ENCODE data around the gene DACT2.

Gene DACT2

GRCh38 chr6:168280899-168281245, 38.7 kb downstream of the DACT2 start:
- no peak overlapping the region for H3K4me3 ChIP-seq (ENCODE audit: low read depth, low read length)
- no peak for DNase-seq (ENCODE audit: low read depth, low spot score)
- TF ChIP-seq, protein P1, sequence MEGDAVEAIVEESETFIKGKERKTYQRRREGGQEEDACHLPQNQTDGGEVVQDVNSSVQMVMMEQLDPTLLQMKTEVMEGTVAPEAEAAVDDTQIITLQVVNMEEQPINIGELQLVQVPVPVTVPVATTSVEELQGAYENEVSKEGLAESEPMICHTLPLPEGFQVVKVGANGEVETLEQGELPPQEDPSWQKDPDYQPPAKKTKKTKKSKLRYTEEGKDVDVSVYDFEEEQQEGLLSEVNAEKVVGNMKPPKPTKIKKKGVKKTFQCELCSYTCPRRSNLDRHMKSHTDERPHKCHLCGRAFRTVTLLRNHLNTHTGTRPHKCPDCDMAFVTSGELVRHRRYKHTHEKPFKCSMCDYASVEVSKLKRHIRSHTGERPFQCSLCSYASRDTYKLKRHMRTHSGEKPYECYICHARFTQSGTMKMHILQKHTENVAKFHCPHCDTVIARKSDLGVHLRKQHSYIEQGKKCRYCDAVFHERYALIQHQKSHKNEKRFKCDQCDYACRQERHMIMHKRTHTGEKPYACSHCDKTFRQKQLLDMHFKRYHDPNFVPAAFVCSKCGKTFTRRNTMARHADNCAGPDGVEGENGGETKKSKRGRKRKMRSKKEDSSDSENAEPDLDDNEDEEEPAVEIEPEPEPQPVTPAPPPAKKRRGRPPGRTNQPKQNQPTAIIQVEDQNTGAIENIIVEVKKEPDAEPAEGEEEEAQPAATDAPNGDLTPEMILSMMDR (IDR thresholded peaks at IDR 0.05; ENCODE audit: low read depth, low read length): no peak
- in situ Hi-C loops (cut with HindIII; ENCODE audit: low sequenced_read_pairs): no loop called here

- in situ Hi-C loops (cut with HindIII; ENCODE audit: low sequenced_read_pairs): no loop called here
- H3K4me3 ChIP-seq (ENCODE audit: low read depth, low read length): no peak overlapping the region
- DNase-seq (ENCODE audit: low read depth, low spot score): no peak
- TF ChIP-seq, protein P1 (IDR thresholded peaks at IDR 0.05; ENCODE audit: low read depth, low read length): no peak
Observed at GRCh38 chr6:168280020-168280898, 39.3 kb downstream of the DACT2 start.

GRCh38 chr6:168279403-168279935, 40.1 kb downstream of the DACT2 start:
- no peak for DNase-seq (ENCODE audit: low read depth, low spot score)
- in situ Hi-C loops (cut with HindIII; ENCODE audit: low sequenced_read_pairs): no loop called here
- TF ChIP-seq, protein P1 (IDR thresholded peaks at IDR 0.05; ENCODE audit: low read depth, low read length): no peak
- no peak overlapping the region for H3K4me3 ChIP-seq (ENCODE audit: low read depth, low read length)

DNA sequence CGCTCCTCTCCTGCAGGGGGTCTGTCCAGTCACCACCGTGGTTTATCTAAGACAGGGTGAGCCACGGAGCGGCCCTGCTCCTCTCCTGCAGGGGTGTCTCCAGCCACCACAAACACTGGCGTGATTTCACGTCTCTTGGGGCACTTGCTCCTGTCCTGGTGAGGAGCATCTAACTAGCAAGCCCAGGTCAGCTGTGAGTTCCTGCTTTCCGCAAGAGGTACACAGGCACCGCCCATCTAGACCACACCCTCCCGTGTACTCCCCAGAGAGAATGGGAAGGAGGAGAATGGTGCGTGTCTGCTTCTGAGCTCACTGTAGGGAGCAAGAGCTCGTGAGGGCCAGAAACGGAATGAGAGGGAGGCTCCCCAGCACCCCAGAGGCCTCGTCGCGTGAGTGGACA, 40.7 kb downstream of the DACT2 start:
- TF ChIP-seq, protein P1 (IDR thresholded peaks at IDR 0.05; ENCODE audit: low read depth, low read length): no peak
- DNase-seq (ENCODE audit: low read depth, low spot score): no peak
- no peak overlapping the region for H3K4me3 ChIP-seq (ENCODE audit: low read depth, low read length)
- in situ Hi-C loops (cut with HindIII; ENCODE audit: low sequenced_read_pairs): no loop called here

DNA sequence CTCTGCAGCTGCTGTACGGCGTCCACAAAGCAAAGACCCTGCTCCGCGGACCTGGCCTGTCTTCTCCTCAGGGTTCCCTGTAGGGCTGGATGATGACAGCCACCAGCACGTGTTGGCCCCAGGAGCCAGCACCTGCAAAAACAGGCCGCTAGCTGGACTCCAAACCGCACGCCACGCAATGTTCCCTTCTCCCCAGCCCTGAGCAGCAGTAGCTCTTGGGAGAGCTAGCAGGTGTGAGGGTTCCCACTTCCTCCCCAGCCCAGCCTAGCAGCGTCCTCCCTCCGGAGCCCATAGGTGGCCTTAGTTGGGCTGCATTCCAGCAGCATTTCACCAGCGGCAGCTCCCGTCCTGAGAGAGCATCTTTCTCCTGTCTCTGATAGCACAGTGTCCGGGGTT, 42.3 kb downstream of the DACT2 start:
- no peak for DNase-seq (ENCODE audit: low read depth, low spot score)
- no peak overlapping the region for H3K4me3 ChIP-seq (ENCODE audit: low read depth, low read length)
- in situ Hi-C loops (cut with HindIII; ENCODE audit: low sequenced_read_pairs): no loop called here
- TF ChIP-seq, protein P1 (IDR thresholded peaks at IDR 0.05; ENCODE audit: low read depth, low read length): no peak

DNA sequence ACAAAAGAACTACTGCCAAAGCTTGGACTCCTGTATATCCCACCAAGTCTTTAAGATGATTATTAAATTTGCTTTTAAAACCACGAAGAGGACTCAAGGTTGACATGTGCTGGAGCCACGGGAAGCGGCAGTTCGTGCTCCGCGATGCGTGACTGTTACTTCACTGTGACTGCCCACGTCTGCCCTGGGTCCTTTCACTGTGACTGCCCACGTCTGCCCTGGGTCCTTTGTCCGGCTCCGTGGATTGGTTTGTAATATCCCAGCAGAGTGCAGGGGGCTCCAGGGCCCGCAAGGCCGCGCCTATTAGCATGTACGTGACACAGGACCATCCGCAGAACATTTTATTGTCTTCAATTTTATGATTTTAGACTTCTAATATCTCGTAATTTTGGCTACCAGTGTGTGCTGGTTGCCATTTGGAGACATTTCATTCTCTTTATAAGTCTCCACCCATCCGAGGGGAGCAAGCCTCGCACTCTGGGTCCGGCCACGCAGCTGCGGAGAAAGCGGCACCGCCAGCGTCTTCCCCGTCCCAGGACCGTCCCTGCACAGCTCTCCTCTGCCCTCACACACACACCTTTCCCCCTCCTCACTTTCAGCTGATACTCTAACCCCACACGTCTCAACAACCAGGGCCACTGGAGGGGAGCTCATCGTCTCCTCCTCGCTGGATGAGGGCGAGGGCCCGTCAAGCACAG, 42.9 kb downstream of the DACT2 start:
- H3K4me3 ChIP-seq (ENCODE audit: low read depth, low read length): no peak overlapping the region
- no peak for DNase-seq (ENCODE audit: low read depth, low spot score)
- in situ Hi-C loops (cut with HindIII; ENCODE audit: low sequenced_read_pairs): no loop called here
- TF ChIP-seq, protein P1 (IDR thresholded peaks at IDR 0.05; ENCODE audit: low read depth, low read length): no peak
